Stimulated activated CD4-positive, alpha-beta T cell treated with anti-CD3 and anti-CD28 coated beads, Interleukin-12 subunit alpha, Interleukin-12 subunit beta, amount 100 ng/mL, for 48 hours (primary cell): ENCODE data around the gene IMMT.

Experiments
- DNase-seq, 3 donors: peaks; one replicate each; pipeline ENCODE4 v3.0.0-alpha.2; 2020; ENCODE audit warnings: low read depth in 2 of 3, low spot score in 1 of 3

Gene IMMT

DNA sequence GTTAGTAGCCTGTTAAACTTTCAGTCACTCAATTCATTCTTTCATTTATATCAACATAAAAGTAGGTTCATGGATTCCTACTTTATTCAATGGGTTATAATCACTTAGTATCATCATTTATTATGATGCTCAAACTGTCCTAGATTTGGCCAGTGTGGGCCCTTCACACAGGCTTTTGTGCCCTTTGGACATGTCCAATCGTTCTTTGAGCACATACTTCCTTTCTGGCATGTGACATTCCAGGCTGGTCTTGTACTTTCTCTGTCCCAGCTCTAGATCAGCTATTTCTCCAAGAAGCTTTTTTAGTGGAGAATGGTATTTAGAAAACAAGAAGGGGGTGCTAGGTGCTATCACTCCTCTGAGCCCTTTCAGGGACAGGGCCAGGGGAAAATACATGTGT, 101.0 kb downstream of the IMMT start:
- DNase-seq, result no peak
